Chondrocyte (in vitro differentiated cells): ENCODE results near the gene TMEM271. TPM values are rescaled to one million over a fixed set of nuclear protein-coding genes. Genes with fewer than 3 reads are reported as not detected.

Experiments used
- DNase-seq: peaks from one replicate; pipeline ENCODE4 v3.0.0; 2021; ENCODE audit warnings: mixed read lengths, low spot score
- H3K27ac Mint-ChIP-seq: one replicate; pipeline ENCODE4 v1.8.0; 2021; ENCODE audit warnings: mild to moderate bottlenecking, moderate library complexity, mixed read lengths; ENCODE audit not compliant: unreplicated experiment
- H3K27me3 Mint-ChIP-seq: 2 replicates; pipeline ENCODE4 v1.8.0; 2021; ENCODE audit warnings: low read depth, mixed read lengths
- H3K36me3 Mint-ChIP-seq: 2 replicates; pipeline ENCODE4 v1.8.0; 2021; ENCODE audit warnings: low read depth, mixed read lengths
- H3K4me1 Mint-ChIP-seq: 2 replicates; pipeline ENCODE4 v1.8.0; 2021; ENCODE audit warnings: low read depth, mild to moderate bottlenecking, mixed read lengths
- H3K4me3 Mint-ChIP-seq: one replicate; pipeline ENCODE4 v1.8.0; 2021; ENCODE audit warnings: mild to moderate bottlenecking, moderate library complexity, mixed read lengths; ENCODE audit not compliant: unreplicated experiment
- H3K9me3 Mint-ChIP-seq: 2 replicates; pipeline ENCODE4 v1.8.0; 2021; ENCODE audit warnings: low read depth, mixed read lengths
- CTCF ChIP-seq: fragments of 200-600 bp; sonication (generic); IDR thresholded peaks from 2 replicates; pipeline ENCODE4 v1.5.0; 2021; ENCODE audit warnings: antibody characterized with exemption, mild to moderate bottlenecking, moderate library complexity
- total RNA-seq: library from RNA; stranded (reverse); gene quantifications from 3 replicates; pipeline ENCODE4 v1.2.1, GENCODE V29; 2021

Gene TMEM271
- total RNA-seq, 1 donor from 2014 or later = not detected

GRCh38 chr4:538542-539142, 37.5 kb downstream of the TMEM271 start:
- DNase-seq = no peak
- Mint-ChIP-seq H3K4me1 (no peaks in the 10 kb centered on the region), H3K9me3 (peaks cover 4% of the 10 kb centered on the region), H3K27ac (no peak overlapping the region), H3K4me3 (no peak overlapping the region), H3K36me3 (peaks cover 26% of the 10 kb centered on the region), H3K27me3 (no peaks in the 10 kb centered on the region)
- no peak for TF ChIP-seq CTCF

- peaks cover 29% of the 10 kb centered on the region for H3K36me3 Mint-ChIP-seq
- no peaks in the 10 kb centered on the region for H3K27me3 Mint-ChIP-seq
- no peak overlapping the region for H3K4me3 Mint-ChIP-seq
- H3K27ac Mint-ChIP-seq = no peak overlapping the region
- H3K4me1 Mint-ChIP-seq = no peaks in the 10 kb centered on the region
- H3K9me3 Mint-ChIP-seq = no peaks in the 10 kb centered on the region
- no peak for TF ChIP-seq CTCF
- DNase-seq = peak; percentile 73
These were observed 38.4 kb downstream of the TMEM271 start for GRCh38 chr4:537436-538264.

- Mint-ChIP-seq H3K4me1 (no peaks in the 10 kb centered on the region), H3K4me3 (no peak overlapping the region), H3K36me3 (peaks cover 34% of the 10 kb centered on the region), H3K27ac (no peak overlapping the region), H3K27me3 (no peaks in the 10 kb centered on the region), H3K9me3 (no peaks in the 10 kb centered on the region)
- TF ChIP-seq CTCF = no peak
- peak; percentile 90 for DNase-seq
These were observed 39.6 kb downstream of the TMEM271 start for GRCh38 chr4:536351-536972.

GRCh38 chr4:535924-536281, 40.2 kb downstream of the TMEM271 start:
- Mint-ChIP-seq H3K4me3 (no peak overlapping the region), H3K36me3 (peaks cover 35% of the 10 kb centered on the region), H3K9me3 (no peaks in the 10 kb centered on the region), H3K4me1 (no peaks in the 10 kb centered on the region), H3K27me3 (no peaks in the 10 kb centered on the region), H3K27ac (no peak overlapping the region)
- no peak for TF ChIP-seq CTCF
- DNase-seq = peak; percentile 83

GRCh38 chr4:535181-535923, 40.7 kb downstream of the TMEM271 start:
- H3K27ac Mint-ChIP-seq = no peak overlapping the region

More at GRCh38 chr4:535181-535923, 40.7 kb downstream of the TMEM271 start:
- Mint-ChIP-seq H3K4me3 (no peak overlapping the region), H3K27me3 (no peaks in the 10 kb centered on the region), H3K4me1 (no peaks in the 10 kb centered on the region), H3K9me3 (no peaks in the 10 kb centered on the region), H3K36me3 (peaks cover 35% of the 10 kb centered on the region)
- DNase-seq = peak; percentile 79
- no peak for TF ChIP-seq CTCF
